Keratinocyte (primary cell): Measurements from ENCODE around the gene IL27RA. TPM values are rescaled to one million over a fixed set of nuclear protein-coding genes. Genes with fewer than 3 reads are reported as not detected.
"Not testable (repeated sequence)": the region's sequence is repeated elsewhere in the genome, so short reads cannot be mapped to it uniquely, and the experiment has no call there.

Experiments
- DNase-seq: peaks from one replicate; pipeline ENCODE4 v3.0.0-alpha.2; 2011; ENCODE audit warnings: low read depth, missing footprints, low spot score
- FAIRE-seq: peaks from 2 replicates; lab custom pipeline; 2011; peaks lifted over from hg19 to GRCh38; lab: Jason Lieb, UNC
- H2AFZ ChIP-seq: 2 replicates; pipeline ENCODE4 v1.6.0; 2012; ENCODE audit warnings: low read length, control low read depth, inconsistent platforms; ENCODE audit not compliant: control insufficient read depth
- H3K27ac ChIP-seq: 2 replicates; pipeline ENCODE4 v1.5.1; 2011; ENCODE audit warnings: low read length; ENCODE audit not compliant: control insufficient read depth, insufficient read depth
- H3K27me3 ChIP-seq: 3 replicates; pipeline ENCODE4 v1.6.0; 2011; ENCODE audit warnings: low read length; ENCODE audit not compliant: control insufficient read depth, insufficient read depth; ENCODE audit errors: extremely low read depth
- H3K36me3 ChIP-seq, 2 experiments: 2 replicates in 1 of 2; 3 replicates in 1 of 2; pipeline ENCODE4 v1.5.1; 2011; ENCODE audit warnings: low read length in 2 of 2, mild to moderate bottlenecking in 1 of 2; ENCODE audit not compliant: control insufficient read depth in 2 of 2, insufficient read depth in 2 of 2; ENCODE audit errors: extremely low read depth in 1 of 2
- H3K4me1 ChIP-seq: 3 replicates; pipeline ENCODE4 v1.5.1; 2011; ENCODE audit warnings: low read length; ENCODE audit not compliant: control insufficient read depth, insufficient read depth; ENCODE audit errors: extremely low read depth
- H3K4me2 ChIP-seq: 3 replicates; pipeline ENCODE4 v1.6.0; 2011; ENCODE audit warnings: low read depth, low read length; ENCODE audit not compliant: control insufficient read depth, insufficient read depth; ENCODE audit errors: extremely low read depth
- H3K4me3 ChIP-seq, 3 experiments: fragments of 200-600 bp in 1 of 3; sonication (generic) in 1 of 3; 2 replicates in 2 of 3; 3 replicates in 1 of 3; pipeline ENCODE4 v1.5.1; 2011 to 2016; ENCODE audit warnings: low read length in 3 of 3, mild to moderate bottlenecking in 3 of 3, control low read depth in 2 of 3, inconsistent platforms in 1 of 3, low read depth in 1 of 3, mixed read lengths in 1 of 3, mixed run types in 1 of 3, moderate library complexity in 1 of 3; ENCODE audit not compliant: control insufficient read depth in 2 of 3, insufficient read depth in 2 of 3; ENCODE audit errors: extremely low read depth in 1 of 3
- H3K79me2 ChIP-seq: 2 replicates; pipeline ENCODE4 v1.6.0; 2012; ENCODE audit warnings: low read length; ENCODE audit not compliant: control insufficient read depth, insufficient read depth
- H3K9ac ChIP-seq: 3 replicates; pipeline ENCODE4 v1.6.0; 2011; ENCODE audit warnings: low read length; ENCODE audit not compliant: control insufficient read depth, insufficient read depth; ENCODE audit errors: extremely low read depth
- H3K9me1 ChIP-seq: 3 replicates; pipeline ENCODE4 v1.6.0; 2011; ENCODE audit warnings: low read length; ENCODE audit not compliant: control insufficient read depth, insufficient read depth; ENCODE audit errors: extremely low read depth
- H3K9me3 ChIP-seq: 2 replicates; pipeline ENCODE4 v1.5.1; 2012; ENCODE audit warnings: low read depth, low read length; ENCODE audit not compliant: control insufficient read depth
- H4K20me1 ChIP-seq: 3 replicates; pipeline ENCODE4 v1.6.0; 2011; ENCODE audit warnings: low read length; ENCODE audit not compliant: control insufficient read depth, insufficient read depth; ENCODE audit errors: extremely low read depth
- EZH2 ChIP-seq: IDR thresholded peaks from one replicate; pipeline ENCODE4 v1.6.1; 2012; ENCODE audit warnings: inconsistent platforms, mild to moderate bottlenecking, low read length, moderate library complexity
- dilution Hi-C: fragments of 300-500 bp; cut with MboI; formaldehyde crosslinking; loops from one replicate; pipeline ENCODE4 v1.7.0; 2020; ENCODE audit warnings: low sequenced_read_pairs; ENCODE audit not compliant: extremely low pct_ligation_motif_present
- polyA plus RNA-seq, 5 experiments: library from polyadenylated mRNA; depleted of rRNA in 3 of 5; stranded (reverse) in 3 of 5; stranded (forward) in 1 of 5; unstranded in 1 of 5; fragments of >200 nt; gene quantifications; 1 replicate in 1 of 5; 2 replicates in 3 of 5; 3 replicates in 1 of 5; pipeline versions ENCODE4 v1.2.1 to v1.2.3, GENCODE V29; 2011 to 2012; ENCODE audit warnings: missing spikeins in 2 of 5, low read depth in 1 of 5, low replicate concordance in 1 of 5
- TF ChIP-seq, protein P1 (sequence below), 3 experiments: IDR thresholded peaks in 1 of 3; conservative IDR thresholded peaks in 1 of 3; optimal IDR thresholded peaks in 1 of 3; 2 replicates in 2 of 3; 3 replicates in 1 of 3; pipeline versions ENCODE3 to v1.5.1; 2011; ENCODE audit warnings: low read length in 3 of 3, mild to moderate bottlenecking in 3 of 3, moderate library complexity in 2 of 3, control low read depth in 1 of 3, inconsistent platforms in 1 of 3; ENCODE audit not compliant: insufficient read depth in 2 of 3; ENCODE audit errors: extremely low read depth in 1 of 3

IL27RA gene
- polyA plus RNA-seq, 1 donor (not counting 4 experiments of a cell fraction or from before 2014, with no cell fraction given), result 2.2 TPM

- Histone ChIP-seq H3K36me3 (no peaks in the 10 kb centered on the region), H3K9me3 (no peaks in the 10 kb centered on the region), H3K27ac (no peak overlapping the region), H2AFZ (no peak overlapping the region), H4K20me1 (no peaks in the 10 kb centered on the region), H3K9me1 (no peaks in the 10 kb centered on the region), H3K4me3 (no peak overlapping the region), H3K9ac (no peak overlapping the region), H3K79me2 (no peaks in the 10 kb centered on the region), H3K4me1 (no peaks in the 10 kb centered on the region), H3K27me3 (no peaks in the 10 kb centered on the region), H3K4me2 (no peak overlapping the region)
- DNase-seq, result no peak
- dilution Hi-C loops, result no loop called here
- FAIRE-seq, result no peak
- no peak for TF ChIP-seq EZH2
- TF ChIP-seq, protein P1, sequence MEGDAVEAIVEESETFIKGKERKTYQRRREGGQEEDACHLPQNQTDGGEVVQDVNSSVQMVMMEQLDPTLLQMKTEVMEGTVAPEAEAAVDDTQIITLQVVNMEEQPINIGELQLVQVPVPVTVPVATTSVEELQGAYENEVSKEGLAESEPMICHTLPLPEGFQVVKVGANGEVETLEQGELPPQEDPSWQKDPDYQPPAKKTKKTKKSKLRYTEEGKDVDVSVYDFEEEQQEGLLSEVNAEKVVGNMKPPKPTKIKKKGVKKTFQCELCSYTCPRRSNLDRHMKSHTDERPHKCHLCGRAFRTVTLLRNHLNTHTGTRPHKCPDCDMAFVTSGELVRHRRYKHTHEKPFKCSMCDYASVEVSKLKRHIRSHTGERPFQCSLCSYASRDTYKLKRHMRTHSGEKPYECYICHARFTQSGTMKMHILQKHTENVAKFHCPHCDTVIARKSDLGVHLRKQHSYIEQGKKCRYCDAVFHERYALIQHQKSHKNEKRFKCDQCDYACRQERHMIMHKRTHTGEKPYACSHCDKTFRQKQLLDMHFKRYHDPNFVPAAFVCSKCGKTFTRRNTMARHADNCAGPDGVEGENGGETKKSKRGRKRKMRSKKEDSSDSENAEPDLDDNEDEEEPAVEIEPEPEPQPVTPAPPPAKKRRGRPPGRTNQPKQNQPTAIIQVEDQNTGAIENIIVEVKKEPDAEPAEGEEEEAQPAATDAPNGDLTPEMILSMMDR (optimal IDR thresholded peaks at IDR 0.05 in 1 of 3, IDR thresholded peaks at IDR 0.05 in 1 of 3, conservative IDR thresholded peaks at IDR 0.05 in 1 of 3; ENCODE audit: extremely low read depth in 1 of 3, insufficient read depth in 2 of 3, low read length in 3 of 3), result no peak
Measured at GRCh38 chr19:14019100-14019499, 12.5 kb upstream of the IL27RA start.

DNA sequence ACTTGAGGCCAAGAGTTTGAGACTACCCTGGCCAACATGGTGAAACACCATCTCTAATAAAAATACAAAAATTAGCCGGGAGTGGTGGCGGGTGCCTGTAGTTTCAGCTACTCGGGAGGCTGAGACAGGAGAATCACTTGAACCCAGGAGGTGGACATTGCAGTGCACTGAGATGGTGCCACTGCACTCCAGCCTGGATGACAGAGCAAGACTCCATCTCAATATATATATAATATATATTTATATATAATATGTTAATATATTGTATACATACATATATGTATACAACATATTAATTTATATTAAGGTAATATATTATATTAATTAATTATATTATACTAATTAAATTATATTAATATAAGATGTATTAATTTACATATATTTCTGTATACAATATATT lies 11.8 kb upstream of the IL27RA start:
- H3K27ac ChIP-seq, H3K79me2 ChIP-seq, H4K20me1 ChIP-seq, H3K36me3 ChIP-seq, FAIRE-seq, H3K27me3 ChIP-seq, H3K4me2 ChIP-seq, H3K9me1 ChIP-seq, H3K4me1 ChIP-seq, H2AFZ ChIP-seq, H3K4me3 ChIP-seq, H3K9me3 ChIP-seq, H3K9ac ChIP-seq, DNase-seq, dilution Hi-C loops: not testable (repeated sequence)

- Histone ChIP-seq H3K9me3 (no peaks in the 10 kb centered on the region), H3K27ac (no peak overlapping the region), H3K4me3 (no peak overlapping the region), H3K9ac (no peak overlapping the region), H3K27me3 (no peaks in the 10 kb centered on the region), H2AFZ (no peak overlapping the region), H3K36me3 (no peaks in the 10 kb centered on the region), H3K79me2 (no peaks in the 10 kb centered on the region), H3K4me2 (no peak overlapping the region), H3K9me1 (no peaks in the 10 kb centered on the region), H3K4me1 (peaks cover 4% of the 10 kb centered on the region), H4K20me1 (no peaks in the 10 kb centered on the region)
- DNase-seq, result no peak
- no peak for TF ChIP-seq EZH2
- TF ChIP-seq, protein P1 (optimal IDR thresholded peaks at IDR 0.05 in 1 of 3, IDR thresholded peaks at IDR 0.05 in 1 of 3, conservative IDR thresholded peaks at IDR 0.05 in 1 of 3; ENCODE audit: extremely low read depth in 1 of 3, insufficient read depth in 2 of 3, low read length in 3 of 3), result no peak
- no peak for FAIRE-seq
- dilution Hi-C loops, result no loop called here
Measured at GRCh38 chr19:14021474-14021873, 10.1 kb upstream of the IL27RA start.
